ENCODE measurements around the gene MLLT1. TPM values are rescaled to one million over a fixed set of nuclear protein-coding genes. Genes with fewer than 3 reads are reported as not detected.

Gene MLLT1
- total RNA-seq, 2 experiments from 2014 or later = 38.4 to 46.5 TPM

GRCh38 chr19:6263306-6263705, 16.5 kb downstream of the MLLT1 start:
- H3K36me3 Mint-ChIP-seq (ENCODE audit: low read depth) = peaks cover 19% of the 10 kb centered on the region
- DNase-seq = no peak
- H3K4me1 Mint-ChIP-seq = peaks cover 15% of the 10 kb centered on the region
- H3K27me3 Mint-ChIP-seq = no peaks in the 10 kb centered on the region
- H3K9me3 Mint-ChIP-seq = no peaks in the 10 kb centered on the region
- POLR2A ChIA-PET = no interaction called here
- no peak overlapping the region for H3K27ac Mint-ChIP-seq
- no peak overlapping the region for H3K4me3 Mint-ChIP-seq
- CTCF ChIA-PET = interaction anchor here (0.6 to 0.7 kb wide), 2 partner anchors 103 to 181 kb away, joined by 3 read pairs; no protein-coding TSS in a partner anchor

DNA sequence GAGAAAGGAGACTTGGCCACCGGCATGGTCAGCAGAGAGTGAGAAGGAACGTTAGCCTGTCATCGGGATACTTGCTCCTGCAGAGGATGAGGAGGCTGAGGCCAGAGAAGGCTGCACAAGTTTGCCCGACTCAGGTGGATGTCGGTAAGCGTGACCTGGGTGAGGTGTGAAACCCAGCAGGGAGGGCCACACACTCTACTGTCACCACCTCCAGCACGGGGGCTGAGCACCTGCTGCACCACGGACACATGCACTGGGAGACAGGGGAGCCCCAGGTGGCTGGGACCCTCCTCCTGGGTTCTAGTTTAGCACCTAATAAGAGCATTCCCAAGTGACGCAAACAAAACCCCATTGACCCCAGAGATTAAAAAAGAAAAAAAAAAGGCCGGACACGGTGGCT, 17.3 kb downstream of the MLLT1 start:
- CTCF ChIA-PET = interaction anchor here (0.6 to 1.5 kb wide), 2 partner anchors 44 to 180 kb away, joined by 3 read pairs; no protein-coding TSS in a partner anchor
- POLR2A ChIA-PET = no interaction called here
- DNase-seq = no peak
- Mint-ChIP-seq H3K9me3 (no peaks in the 10 kb centered on the region), H3K27me3 (no peaks in the 10 kb centered on the region), H3K4me3 (no peak overlapping the region), H3K27ac (peak overlapping the region; percentile 72), H3K36me3 (ENCODE audit: low read depth) (peaks cover 15% of the 10 kb centered on the region), H3K4me1 (peaks cover 15% of the 10 kb centered on the region)

DNA sequence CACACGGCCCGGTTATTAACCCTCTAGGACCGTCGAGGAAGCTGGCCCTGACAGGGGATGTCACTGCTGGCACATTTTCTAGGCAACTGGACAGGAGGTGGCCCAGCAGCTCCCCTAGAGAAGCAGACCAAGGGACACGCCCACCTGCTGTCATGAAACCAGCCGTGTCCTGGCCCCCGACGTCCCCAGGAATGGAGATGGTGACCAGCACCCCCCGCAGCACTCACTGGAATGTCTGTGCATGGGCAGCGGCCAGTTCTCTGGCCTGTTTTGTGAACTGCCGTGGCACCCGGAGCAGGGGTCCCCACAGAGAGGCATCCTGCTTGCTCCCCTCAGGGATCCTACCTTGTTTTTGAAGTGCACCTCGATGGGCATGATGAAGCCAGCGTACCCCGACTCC, 17.9 kb downstream of the MLLT1 start:
- no peak for DNase-seq
- Mint-ChIP-seq H3K36me3 (ENCODE audit: low read depth) (peaks cover 15% of the 10 kb centered on the region), H3K27ac (no peak overlapping the region), H3K27me3 (no peaks in the 10 kb centered on the region), H3K9me3 (no peaks in the 10 kb centered on the region), H3K4me1 (peaks cover 15% of the 10 kb centered on the region), H3K4me3 (no peak overlapping the region)
- ChIA-PET CTCF (interaction anchor here (1.5 to 2.0 kb wide), 2 partner anchors 15 to 43 kb away, joined by 3 to 5 read pairs; no protein-coding TSS in a partner anchor), POLR2A (no interaction called here)

DNA sequence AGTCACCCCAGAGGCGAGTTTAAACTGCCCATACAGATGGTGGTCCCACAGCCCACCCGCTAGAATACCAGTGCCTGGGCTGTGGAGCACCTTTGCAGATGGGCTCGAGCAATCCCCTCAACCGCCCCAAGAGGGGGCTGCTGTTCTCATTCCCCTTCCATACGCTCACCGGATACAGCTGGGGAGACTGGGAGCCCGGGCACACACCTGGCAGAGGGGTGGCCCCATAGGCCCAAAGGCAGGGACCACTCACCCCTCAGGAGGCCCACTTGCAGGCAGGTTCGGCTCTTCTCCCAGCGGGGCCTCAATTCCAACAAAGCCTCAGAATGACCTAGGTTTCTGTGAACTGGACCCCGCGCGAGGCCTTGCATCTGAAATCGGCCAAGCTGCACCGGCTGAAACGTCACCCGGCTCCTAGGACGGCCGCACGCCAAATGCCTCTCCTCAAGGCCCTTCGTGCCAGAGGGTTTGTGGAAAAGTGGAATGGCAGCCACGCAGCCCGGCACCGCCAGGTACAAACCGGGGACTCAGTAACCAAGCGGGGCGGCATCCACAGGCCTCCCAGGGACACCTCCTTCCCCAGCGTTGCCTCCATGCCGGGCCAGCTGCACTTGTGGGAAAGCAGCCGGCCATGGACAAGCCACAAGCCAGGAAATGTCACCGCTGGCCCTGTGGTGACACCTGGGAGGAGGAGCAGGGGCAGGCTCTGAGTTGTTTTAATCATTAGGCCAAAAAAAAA, 18.7 kb downstream of the MLLT1 start:
- no peak overlapping the region for H3K27ac Mint-ChIP-seq
- peak; percentile 35 for DNase-seq

GRCh38 chr19:6260376-6260775, 19.4 kb downstream of the MLLT1 start:
- H3K36me3 Mint-ChIP-seq (ENCODE audit: low read depth) = peaks cover 16% of the 10 kb centered on the region
- POLR2A ChIA-PET = no interaction called here
- peaks cover 15% of the 10 kb centered on the region for H3K4me1 Mint-ChIP-seq
- no peak for DNase-seq
- no peaks in the 10 kb centered on the region for H3K27me3 Mint-ChIP-seq
- no peaks in the 10 kb centered on the region for H3K9me3 Mint-ChIP-seq
- H3K27ac Mint-ChIP-seq = no peak overlapping the region
- CTCF ChIA-PET = interaction anchor here (1.3 to 2.0 kb wide), 2 partner anchors 13 to 17 kb away, joined by 3 to 5 read pairs; no protein-coding TSS in a partner anchor
- H3K4me3 Mint-ChIP-seq = no peak overlapping the region

More for the DNA sequence above, 18.7 kb downstream of the MLLT1 start:
- Mint-ChIP-seq H3K36me3 (ENCODE audit: low read depth) (peaks cover 13% of the 10 kb centered on the region), H3K4me3 (no peak overlapping the region), H3K9me3 (no peaks in the 10 kb centered on the region), H3K4me1 (peaks cover 15% of the 10 kb centered on the region), H3K27me3 (no peaks in the 10 kb centered on the region)
- ChIA-PET POLR2A (no interaction called here), CTCF (interaction anchor here (0.5 to 2.0 kb wide), 5 partner anchors 9 to 97 kb away, joined by 3 to 5 read pairs (median 3); no protein-coding TSS in a partner anchor)

GRCh38 chr19:6259312-6259861, 20.4 kb downstream of the MLLT1 start:
- CTCF ChIA-PET = interaction anchor here (0.6 kb wide), 1 partner anchor 223 kb away, joined by 4 read pairs; no protein-coding TSS in a partner anchor

GRCh38 chr19:6258812-6259311, 20.9 kb downstream of the MLLT1 start:
- DNase-seq = no peak
- peaks cover 15% of the 10 kb centered on the region for H3K4me1 Mint-ChIP-seq

More at GRCh38 chr19:6259312-6259861, 20.4 kb downstream of the MLLT1 start:
- POLR2A ChIA-PET = no interaction called here
- Mint-ChIP-seq H3K27ac (no peak overlapping the region), H3K4me3 (no peak overlapping the region), H3K4me1 (peaks cover 15% of the 10 kb centered on the region), H3K27me3 (no peaks in the 10 kb centered on the region), H3K9me3 (no peaks in the 10 kb centered on the region), H3K36me3 (ENCODE audit: low read depth) (peaks cover 16% of the 10 kb centered on the region)
- no peak for DNase-seq

GRCh38 chr19:6253954-6254733, 25.6 kb downstream of the MLLT1 start:
- no peak overlapping the region for H3K27ac Mint-ChIP-seq
- no peaks in the 10 kb centered on the region for H3K9me3 Mint-ChIP-seq
- peaks cover 6% of the 10 kb centered on the region for H3K36me3 Mint-ChIP-seq (ENCODE audit: low read depth)
- ChIA-PET POLR2A (no interaction called here), CTCF (no interaction called here)
- no peak overlapping the region for H3K4me3 Mint-ChIP-seq
- DNase-seq = no peak
- H3K4me1 Mint-ChIP-seq = peaks cover 3% of the 10 kb centered on the region
- no peaks in the 10 kb centered on the region for H3K27me3 Mint-ChIP-seq

More at GRCh38 chr19:6258812-6259311, 20.9 kb downstream of the MLLT1 start:
- Mint-ChIP-seq H3K4me3 (no peak overlapping the region), H3K36me3 (ENCODE audit: low read depth) (peaks cover 16% of the 10 kb centered on the region), H3K27me3 (no peaks in the 10 kb centered on the region), H3K9me3 (no peaks in the 10 kb centered on the region), H3K27ac (no peak overlapping the region)
- ChIA-PET POLR2A (no interaction called here), CTCF (no interaction called here)

GRCh38 chr19:6252066-6252465, 27.7 kb downstream of the MLLT1 start:
- Mint-ChIP-seq H3K4me1 (peaks cover 6% of the 10 kb centered on the region), H3K4me3 (no peak overlapping the region), H3K36me3 (ENCODE audit: low read depth) (peaks cover 11% of the 10 kb centered on the region), H3K9me3 (no peaks in the 10 kb centered on the region), H3K27ac (peak overlapping the region; percentile 41), H3K27me3 (no peaks in the 10 kb centered on the region)
- CTCF ChIA-PET = interaction anchor here (1.3 kb wide), 1 partner anchor 9 kb away, joined by 3 read pairs; no protein-coding TSS in a partner anchor
- no peak for DNase-seq
- POLR2A ChIA-PET = no interaction called here

DNA sequence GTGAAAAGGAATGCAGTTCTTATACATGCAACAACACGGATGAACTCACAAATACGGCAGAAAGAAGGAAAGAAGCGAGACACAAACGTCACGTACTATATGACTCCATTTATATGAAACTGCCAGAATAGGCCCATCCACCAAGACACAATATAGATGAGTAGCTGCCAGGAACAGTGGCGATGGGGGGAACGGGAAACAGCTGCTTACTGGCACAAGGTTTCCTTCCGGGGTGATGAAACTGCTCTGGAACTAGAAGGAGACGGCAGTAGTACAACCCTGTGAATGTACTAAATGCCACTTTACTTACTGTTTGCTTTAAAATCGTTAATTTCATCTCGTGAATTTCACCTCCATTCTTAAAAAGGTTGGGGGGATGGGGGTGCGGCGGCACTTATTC, 28.9 kb downstream of the MLLT1 start:
- no peak overlapping the region for H3K27ac Mint-ChIP-seq
- H3K4me1 Mint-ChIP-seq = peaks cover 6% of the 10 kb centered on the region
- ChIA-PET CTCF (no interaction called here), POLR2A (no interaction called here)
- DNase-seq = no peak
- peaks cover 14% of the 10 kb centered on the region for H3K36me3 Mint-ChIP-seq (ENCODE audit: low read depth)
- H3K9me3 Mint-ChIP-seq = no peaks in the 10 kb centered on the region
- no peak overlapping the region for H3K4me3 Mint-ChIP-seq
- no peaks in the 10 kb centered on the region for H3K27me3 Mint-ChIP-seq

GRCh38 chr19:6250024-6250615, 29.7 kb downstream of the MLLT1 start:
- CTCF ChIA-PET = interaction anchor here (0.6 to 0.8 kb wide), 2 partner anchors 32 to 850 kb away, joined by 3 to 4 read pairs; no protein-coding TSS in a partner anchor
- POLR2A ChIA-PET = no interaction called here
- peaks cover 11% of the 10 kb centered on the region for H3K36me3 Mint-ChIP-seq (ENCODE audit: low read depth)
- no peak for DNase-seq
- H3K27ac Mint-ChIP-seq = no peak overlapping the region
- no peaks in the 10 kb centered on the region for H3K9me3 Mint-ChIP-seq
- H3K27me3 Mint-ChIP-seq = no peaks in the 10 kb centered on the region
- no peak overlapping the region for H3K4me3 Mint-ChIP-seq
- H3K4me1 Mint-ChIP-seq = peaks cover 6% of the 10 kb centered on the region

DNA sequence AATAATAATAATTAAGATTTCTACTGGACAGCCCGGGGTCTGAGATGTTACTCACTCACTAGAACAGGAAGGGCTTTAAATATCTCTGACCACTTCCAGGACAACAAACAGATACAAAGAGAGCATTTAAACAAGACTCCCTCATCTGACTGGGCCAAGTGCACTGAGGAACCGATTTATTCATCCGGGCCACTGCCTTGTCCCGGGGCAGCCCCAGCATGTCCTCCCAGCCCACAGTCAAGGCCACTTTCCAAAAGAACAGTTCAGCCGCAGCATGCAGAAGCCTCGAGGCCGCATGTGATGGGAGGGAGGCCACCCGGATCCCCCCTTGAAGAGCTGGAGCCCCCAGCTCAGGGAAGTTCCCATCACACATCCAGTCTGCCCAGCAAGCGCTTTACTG, 30.5 kb downstream of the MLLT1 start:
- Mint-ChIP-seq H3K27me3 (no peaks in the 10 kb centered on the region), H3K27ac (no peak overlapping the region), H3K4me1 (peaks cover 13% of the 10 kb centered on the region), H3K36me3 (ENCODE audit: low read depth) (peaks cover 15% of the 10 kb centered on the region), H3K9me3 (no peaks in the 10 kb centered on the region), H3K4me3 (no peak overlapping the region)
- ChIA-PET POLR2A (no interaction called here), CTCF (interaction anchor here (0.8 kb wide), 1 partner anchor 31 kb away, joined by 3 read pairs; no protein-coding TSS in a partner anchor)
- no peak for DNase-seq

Data from activated CD4-positive, alpha-beta T cell treated with anti-CD3 and anti-CD28 coated beads, Interleukin-2, amount 10 ng/mL, durations not matched to agents 7 days and 5 days (primary cell).